Measurements from ENCODE around the gene TECPR1. TPM values are rescaled to one million over a fixed set of nuclear protein-coding genes. Genes with fewer than 3 reads are reported as not detected.
A peak's percentile ranks its signal among the peaks of the same experiment; 100 is the strongest.

The TECPR1 gene
- total RNA-seq, 1 experiment from 2014 or later: 53.5 TPM

DNA sequence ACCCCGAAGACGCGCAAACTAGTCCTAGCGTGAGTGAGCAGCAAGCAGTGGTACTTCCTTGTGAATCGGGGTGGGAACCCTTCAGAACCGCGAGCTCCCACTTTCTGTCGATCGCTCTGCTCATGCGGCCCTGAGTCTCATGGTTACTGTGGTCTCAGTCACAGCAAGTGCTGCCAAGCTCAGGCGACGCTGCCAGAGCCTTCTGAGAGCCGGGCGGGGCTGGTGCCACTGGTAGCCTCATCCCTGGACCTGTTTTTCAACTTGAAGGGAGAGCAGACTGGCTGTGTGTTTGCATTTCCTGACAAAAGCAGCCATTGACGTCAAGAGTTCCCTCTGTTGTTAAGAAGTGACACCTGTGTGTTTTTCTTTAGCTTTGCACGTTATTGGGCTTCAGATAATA, 73.7 kb downstream of the TECPR1 start:
- DNase-seq (ENCODE audit: low spot score): peak; percentile 89
- in situ Hi-C loops (cut with HindIII; ENCODE audit: low sequenced_read_pairs): loop anchor here (10.0 kb wide), 1 partner anchor 144 kb away; no protein-coding TSS in a partner anchor

GRCh38 chr7:98177553-98177952, 74.5 kb downstream of the TECPR1 start:
- in situ Hi-C loops (cut with HindIII; ENCODE audit: low sequenced_read_pairs): loop anchor here (10.0 kb wide), 1 partner anchor 143 kb away; no protein-coding TSS in a partner anchor

GRCh38 chr7:98175260-98175940, 76.6 kb downstream of the TECPR1 start:
- in situ Hi-C loops (cut with HindIII; ENCODE audit: low sequenced_read_pairs): loop anchor here (10.0 kb wide), 1 partner anchor 141 kb away; no protein-coding TSS in a partner anchor
- DNase-seq (ENCODE audit: low spot score): peak; percentile 18

More at GRCh38 chr7:98177553-98177952, 74.5 kb downstream of the TECPR1 start:
- DNase-seq (ENCODE audit: low spot score): no peak

GRCh38 chr7:98174334-98175259, 77.4 kb downstream of the TECPR1 start:
- DNase-seq (ENCODE audit: low spot score): peak; percentile 87
- in situ Hi-C loops (cut with HindIII; ENCODE audit: low sequenced_read_pairs): loop anchor here (10.0 kb wide), 1 partner anchor 140 kb away; no protein-coding TSS in a partner anchor

DNA sequence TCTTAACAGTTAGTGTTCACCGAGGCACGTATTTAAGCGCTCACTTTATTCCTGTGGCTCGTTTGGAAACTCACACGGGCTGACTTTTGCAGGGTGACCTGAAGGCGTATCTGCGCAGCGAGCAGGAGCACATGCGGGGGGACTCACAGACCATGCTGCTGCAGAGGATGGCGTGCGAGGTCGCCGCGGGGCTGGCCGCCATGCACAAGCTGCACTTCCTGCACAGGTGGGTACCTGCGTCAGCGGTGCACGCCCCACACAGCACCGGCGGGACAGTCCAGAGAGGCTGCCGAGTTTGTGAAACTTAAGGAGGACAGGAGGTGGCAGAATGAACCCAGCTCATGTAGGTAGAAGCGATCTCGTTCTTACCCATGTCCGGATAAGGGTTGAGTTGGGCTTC, 80.6 kb downstream of the TECPR1 start:
- in situ Hi-C loops (cut with HindIII; ENCODE audit: low sequenced_read_pairs): loop anchor here (10.0 kb wide), 1 partner anchor 137 kb away; no protein-coding TSS in a partner anchor
- DNase-seq (ENCODE audit: low spot score): no peak

- in situ Hi-C loops (cut with HindIII; ENCODE audit: low sequenced_read_pairs): loop anchor here (10.0 kb wide), 1 partner anchor 136 kb away; no protein-coding TSS in a partner anchor
- DNase-seq (ENCODE audit: low spot score): no peak
Observed at GRCh38 chr7:98170966-98171365, 81.1 kb downstream of the TECPR1 start.

GRCh38 chr7:98168904-98169621, 83.0 kb downstream of the TECPR1 start:
- DNase-seq (ENCODE audit: low spot score): no peak
- in situ Hi-C loops (cut with HindIII; ENCODE audit: low sequenced_read_pairs): no loop called here

DNA sequence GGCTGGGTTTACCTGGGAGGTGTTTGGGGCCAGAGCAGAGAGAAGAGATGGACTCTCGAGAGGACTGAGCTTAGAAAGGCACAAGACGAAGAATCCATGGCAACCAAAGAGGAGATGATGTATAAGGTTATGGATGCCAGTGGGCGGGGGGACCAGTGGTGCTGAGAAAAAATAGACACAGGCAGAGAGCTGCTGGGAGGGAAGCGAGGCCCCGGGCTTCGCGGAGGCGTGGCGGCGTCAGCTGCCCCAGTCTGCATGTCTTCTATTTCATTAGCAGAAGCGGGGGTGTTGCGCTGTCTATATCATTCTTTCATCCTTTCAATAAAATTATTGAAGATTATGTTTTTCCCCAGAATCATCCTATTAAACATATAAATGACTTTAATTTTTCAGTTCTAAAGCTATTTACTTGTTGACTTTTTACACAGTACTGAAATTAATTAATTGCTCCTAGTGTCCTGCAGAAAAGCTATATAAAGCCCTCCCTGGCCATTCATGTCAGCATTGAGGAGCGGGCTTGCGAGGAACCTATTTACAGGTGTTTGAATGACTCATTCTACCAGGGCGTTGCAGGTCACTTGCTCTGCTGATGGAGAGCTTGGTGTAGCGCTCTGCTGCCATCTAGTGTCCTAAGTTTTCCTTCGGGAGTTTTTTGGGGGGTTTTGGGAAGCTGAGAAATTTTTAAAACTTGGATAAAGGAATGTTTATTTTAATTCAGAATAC, 83.7 kb downstream of the TECPR1 start:
- in situ Hi-C loops (cut with HindIII; ENCODE audit: low sequenced_read_pairs): no loop called here
- peak; percentile 82 for DNase-seq (ENCODE audit: low spot score)

- in situ Hi-C loops (cut with HindIII; ENCODE audit: low sequenced_read_pairs): no loop called here
- DNase-seq (ENCODE audit: low spot score): no peak
Observed at GRCh38 chr7:98167653-98168052, 84.4 kb downstream of the TECPR1 start.

GRCh38 chr7:98166668-98166970, 85.4 kb downstream of the TECPR1 start:
- no peak for DNase-seq (ENCODE audit: low spot score)
- in situ Hi-C loops (cut with HindIII; ENCODE audit: low sequenced_read_pairs): no loop called here

DNA sequence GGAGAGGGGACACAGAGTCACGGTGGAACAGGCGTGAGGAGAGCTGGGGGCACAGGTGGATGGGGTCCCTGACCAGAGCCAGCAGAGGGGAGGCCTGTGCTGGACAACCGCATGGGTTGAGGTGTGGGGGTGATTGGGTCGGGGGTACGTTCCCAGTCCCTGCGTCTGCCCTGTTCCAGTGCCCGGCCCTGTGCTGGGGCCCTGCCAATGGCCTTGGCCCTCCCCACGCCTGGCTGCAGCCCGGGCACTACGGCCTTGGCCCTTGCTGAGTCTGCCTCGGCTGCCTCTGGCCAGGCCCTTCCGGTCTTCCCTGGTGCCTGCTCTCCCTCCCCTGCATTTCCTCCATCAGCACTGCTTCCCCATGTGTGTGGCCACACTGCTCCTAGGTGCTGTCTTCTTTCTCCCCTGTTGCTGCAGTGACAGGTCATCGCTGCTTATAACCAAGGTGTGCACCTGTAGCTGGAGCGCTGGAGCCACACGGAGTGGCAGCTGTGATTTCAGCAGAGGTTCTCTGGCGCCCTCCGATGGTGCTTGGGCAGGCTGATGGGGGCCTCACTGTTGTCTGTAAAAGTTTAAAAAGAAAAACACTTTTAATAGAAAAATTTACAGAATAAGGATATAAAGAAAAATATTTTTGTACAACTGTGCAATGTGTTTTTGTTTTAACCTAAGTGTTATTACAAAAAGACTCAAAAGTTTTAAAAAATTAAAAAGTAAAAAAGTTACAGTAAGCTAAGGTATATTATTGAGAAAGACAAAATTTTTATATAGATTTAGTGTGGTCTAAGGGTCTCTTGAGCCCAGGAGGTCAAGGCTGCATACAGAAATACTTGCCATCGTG, 86.0 kb downstream of the TECPR1 start:
- in situ Hi-C loops (cut with HindIII; ENCODE audit: low sequenced_read_pairs): no loop called here
- peak; percentile 32 for DNase-seq (ENCODE audit: low spot score)

Other genes starting within 250 kb of the TECPR1 start
- 5.8 and 9.4 TPM in 2 replicates for gene LMTK2, start 145.4 kb downstream of the TECPR1 start, total RNA-seq (2014; rRNA removed; shearing (Covaris generic))
- gene BHLHA15, start 40.8 kb downstream of the TECPR1 start, total RNA-seq (2014; rRNA removed; shearing (Covaris generic)): 0.37 TPM in 1 of 2 replicates, not detected in the other
- 87.6 and 99.9 TPM in 2 replicates for gene BRI3, start 29.5 kb upstream of the TECPR1 start, total RNA-seq (2014; rRNA removed; shearing (Covaris generic))
- gene BAIAP2L1, start 148.9 kb upstream of the TECPR1 start, total RNA-seq (2014; rRNA removed; shearing (Covaris generic)): 18.8 and 23.3 TPM in 2 replicates